GM12873 (cell line): ENCODE results near the gene ANO8.

Source experiments
- CTCF ChIP-seq: IDR thresholded peaks from 2 replicates; pipeline ENCODE4 v1.5.1; 2012; ENCODE audit warnings: low read depth, mild to moderate bottlenecking, moderate library complexity, low read length, control low read depth; ENCODE audit not compliant: insufficient read depth; ENCODE audit errors: missing control alignments

ANO8 gene

DNA sequence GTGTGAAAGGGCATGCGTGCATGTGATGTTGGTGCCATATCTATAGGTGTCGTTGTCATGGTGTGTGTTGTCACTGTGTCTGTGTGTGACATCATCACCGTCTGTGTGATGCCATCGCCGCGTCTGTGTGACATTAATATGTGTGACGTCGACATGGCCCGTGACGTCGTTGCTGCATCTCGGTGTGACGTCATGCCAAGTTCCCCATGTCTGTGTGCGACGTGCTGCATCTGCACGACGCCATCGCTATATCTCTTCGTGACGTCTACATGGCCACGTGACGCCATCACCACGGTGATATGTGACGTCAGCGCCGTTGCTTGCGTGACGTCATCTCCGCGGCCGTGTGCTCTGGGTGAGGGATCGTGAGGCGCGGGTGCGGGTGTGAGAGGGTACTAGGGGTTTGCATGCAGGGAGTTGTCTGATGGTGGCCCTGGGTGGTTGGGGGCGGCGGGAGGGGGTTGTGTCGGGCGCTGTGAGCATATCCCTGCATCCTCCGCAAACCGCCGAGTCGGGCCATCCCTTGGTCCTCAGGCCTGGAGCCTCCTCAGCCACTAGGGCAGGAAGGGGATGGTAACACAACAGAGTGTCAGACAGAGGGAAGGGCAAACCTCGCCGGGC is 17.3 kb upstream of the ANO8 start:
- no peak for TF ChIP-seq CTCF

DNA sequence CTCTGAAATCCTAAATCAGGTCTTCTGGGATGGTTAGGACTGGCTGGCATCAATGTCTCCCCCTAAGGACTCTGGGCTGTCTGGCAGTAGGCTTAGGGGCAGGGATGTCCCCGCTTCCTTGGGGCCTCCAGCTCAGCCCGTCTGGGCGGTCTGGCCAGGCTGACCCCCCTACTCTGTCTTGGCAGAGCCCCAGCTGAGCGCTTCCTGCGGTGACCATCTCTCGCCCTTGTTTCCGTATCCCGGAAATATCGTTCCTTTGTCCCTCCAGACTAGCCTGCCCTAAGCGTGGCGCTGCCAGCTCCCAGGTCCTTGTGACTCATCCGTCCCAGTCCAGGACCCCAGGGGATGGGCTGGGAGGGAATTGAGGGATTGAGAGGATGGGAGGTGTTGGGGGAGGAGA is 14.0 kb upstream of the ANO8 start:
- no peak for TF ChIP-seq CTCF

GRCh38 chr19:17347877-17348276 is 13.2 kb upstream of the ANO8 start:
- no peak for TF ChIP-seq CTCF

DNA sequence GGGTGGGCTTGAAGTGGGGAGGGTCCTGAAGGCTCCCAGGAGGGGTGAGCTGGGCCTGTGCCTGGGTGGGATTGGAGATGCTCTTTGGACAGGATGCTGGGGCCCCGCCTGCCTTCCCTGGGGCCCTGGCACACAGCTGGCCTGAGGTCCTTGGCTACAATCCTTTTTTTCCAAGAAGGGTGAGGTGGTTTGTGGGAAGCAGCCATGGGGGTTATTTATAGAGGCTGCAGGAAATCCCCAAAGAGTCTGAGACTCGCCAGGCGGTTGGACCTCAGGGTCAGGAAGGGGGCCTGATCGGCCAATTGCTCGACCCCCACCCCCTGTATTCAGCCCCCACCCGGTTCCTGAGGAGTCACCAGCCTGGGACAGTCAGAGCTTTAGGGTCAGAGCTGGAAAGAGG is 12.7 kb upstream of the ANO8 start:
- TF ChIP-seq CTCF: no peak

DNA sequence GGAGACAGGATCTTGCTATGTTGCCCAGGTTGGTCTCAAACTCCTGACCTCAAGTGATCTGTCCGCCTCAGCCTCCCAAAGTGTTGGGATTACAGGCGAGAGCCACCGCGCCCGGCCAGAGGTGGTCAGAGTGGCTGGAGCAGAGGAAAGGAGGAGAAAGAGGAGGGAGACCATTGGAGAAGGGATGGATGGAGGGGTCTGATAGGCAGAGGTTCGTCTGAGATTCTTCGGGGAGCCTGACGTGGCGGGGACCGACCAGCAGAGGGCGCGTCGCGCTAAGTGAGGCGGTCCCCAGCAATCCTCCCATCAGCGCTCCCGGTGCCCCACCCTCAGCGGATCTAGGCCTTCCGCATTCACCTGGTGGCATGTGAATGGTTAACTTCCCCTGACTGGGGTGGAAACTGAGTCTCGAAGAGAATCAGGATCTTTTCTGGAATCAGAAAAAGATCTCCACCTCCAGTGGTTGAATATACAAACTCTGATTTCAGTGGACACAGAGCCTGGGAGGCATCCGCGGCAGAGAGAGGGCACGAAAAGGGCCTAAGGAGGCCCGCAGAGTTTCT is 11.5 kb upstream of the ANO8 start:
- peak; percentile 98 for TF ChIP-seq CTCF

GRCh38 chr19:17341845-17342244 is 7.2 kb upstream of the ANO8 start:
- no peak for TF ChIP-seq CTCF

- TF ChIP-seq CTCF: no peak
Observed at GRCh38 chr19:17341386-17341785, 6.7 kb upstream of the ANO8 start.

DNA sequence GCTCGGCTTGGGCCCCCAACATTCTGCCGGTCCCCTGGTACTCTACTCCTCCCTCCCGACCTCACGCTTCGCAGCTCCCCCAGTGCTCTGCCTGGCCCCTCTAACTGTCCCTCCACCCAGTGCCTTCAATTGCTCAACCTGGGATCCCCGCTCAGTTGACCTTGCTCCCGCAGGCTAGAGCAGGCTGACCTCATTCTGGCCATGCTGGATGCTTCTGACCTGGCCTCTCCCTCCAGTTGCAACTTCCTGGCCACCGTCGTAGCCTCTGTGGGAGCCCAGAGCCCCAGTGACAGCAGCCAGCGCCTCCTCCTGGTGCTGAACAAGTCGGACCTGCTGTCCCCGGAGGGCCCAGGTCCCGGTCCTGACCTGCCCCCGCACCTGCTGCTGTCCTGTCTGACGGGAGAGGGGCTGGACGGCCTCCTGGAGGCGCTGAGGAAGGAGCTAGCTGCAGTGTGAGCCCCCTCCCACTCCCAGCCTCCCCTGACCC is 6.3 kb upstream of the ANO8 start:
- TF ChIP-seq CTCF: no peak
